IPS-18a (cell line): ENCODE data around the gene TSLP.

Experiments used
- H3K27ac ChIP-seq: one replicate; pipeline ENCODE4 v1.5.1; 2013; ENCODE audit warnings: low read length
- H3K27me3 ChIP-seq: one replicate; pipeline ENCODE4 v1.6.1; 2013; ENCODE audit warnings: mild to moderate bottlenecking, low read length; ENCODE audit not compliant: control insufficient read depth, insufficient read depth
- H3K36me3 ChIP-seq: one replicate; pipeline ENCODE4 v1.6.1; 2013; ENCODE audit warnings: low read depth, low read length; ENCODE audit not compliant: control insufficient read depth
- H3K4me1 ChIP-seq: one replicate; pipeline ENCODE4 v1.6.1; 2013; ENCODE audit warnings: low read depth, low read length; ENCODE audit not compliant: control insufficient read depth
- H3K4me3 ChIP-seq: one replicate; pipeline ENCODE4 v1.5.1; 2013; ENCODE audit warnings: low read length
- H3K9ac ChIP-seq: one replicate; pipeline ENCODE4 v1.6.1; 2013; ENCODE audit warnings: mild to moderate bottlenecking, low read length, moderate library complexity
- H3K9me3 ChIP-seq: one replicate; pipeline ENCODE4 v1.6.1; 2013; ENCODE audit warnings: low read depth, low read length; ENCODE audit not compliant: control insufficient read depth

TSLP gene

GRCh38 chr5:111070272-111071134 lies 1.0 kb upstream of the TSLP start:
- peaks cover 77% of the 10 kb centered on the region for H3K27me3 ChIP-seq
- H3K4me3 ChIP-seq = peak overlapping the region; percentile 66

GRCh38 chr5:111072949-111073682 lies 1.6 kb downstream of the TSLP start:
- H3K9me3 ChIP-seq = no peaks in the 10 kb centered on the region
- peaks cover 73% of the 10 kb centered on the region for H3K27me3 ChIP-seq
- H3K4me3 ChIP-seq = peak overlapping the region; percentile 83
- no peaks in the 10 kb centered on the region for H3K36me3 ChIP-seq
- H3K4me1 ChIP-seq = peaks cover 5% of the 10 kb centered on the region
- H3K9ac ChIP-seq = peak overlapping the region; percentile 29
- H3K27ac ChIP-seq = no peak overlapping the region

More at GRCh38 chr5:111070272-111071134, 1.0 kb upstream of the TSLP start:
- peaks cover 5% of the 10 kb centered on the region for H3K4me1 ChIP-seq
- no peak overlapping the region for H3K27ac ChIP-seq
- H3K36me3 ChIP-seq = no peaks in the 10 kb centered on the region
- no peak overlapping the region for H3K9ac ChIP-seq
- H3K9me3 ChIP-seq = no peaks in the 10 kb centered on the region

- Histone ChIP-seq H3K9me3 (no peaks in the 10 kb centered on the region), H3K36me3 (no peaks in the 10 kb centered on the region), H3K4me3 (peak overlapping the region; percentile 83), H3K27me3 (peaks cover 62% of the 10 kb centered on the region), H3K9ac (no peak overlapping the region), H3K4me1 (peaks cover 5% of the 10 kb centered on the region), H3K27ac (no peak overlapping the region)
These were observed 2.7 kb downstream of the TSLP start for GRCh38 chr5:111074244-111074643.

DNA sequence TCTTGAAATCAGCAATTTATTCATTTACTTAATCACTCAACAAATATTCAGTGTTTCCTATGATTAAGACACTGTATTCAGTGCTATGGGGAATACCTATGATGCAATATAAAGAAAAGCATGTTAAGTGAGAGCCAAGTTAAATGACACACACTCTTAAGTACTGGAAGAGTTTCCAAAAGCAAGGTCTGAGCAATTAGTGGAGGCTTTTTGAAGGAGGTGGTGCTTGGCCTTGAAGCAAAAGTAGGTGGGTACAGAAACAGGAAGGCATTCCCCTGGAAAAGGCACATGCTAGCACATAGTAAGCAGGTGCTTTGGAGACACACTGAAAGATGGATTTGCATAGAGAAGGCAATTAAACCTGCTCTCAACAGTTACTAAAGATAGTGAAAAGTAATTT lies 4.0 kb downstream of the TSLP start:
- Histone ChIP-seq H3K27me3 (peaks cover 49% of the 10 kb centered on the region), H3K4me3 (no peak overlapping the region), H3K27ac (no peak overlapping the region), H3K4me1 (peaks cover 5% of the 10 kb centered on the region), H3K9ac (no peak overlapping the region), H3K9me3 (no peaks in the 10 kb centered on the region), H3K36me3 (no peaks in the 10 kb centered on the region)

DNA sequence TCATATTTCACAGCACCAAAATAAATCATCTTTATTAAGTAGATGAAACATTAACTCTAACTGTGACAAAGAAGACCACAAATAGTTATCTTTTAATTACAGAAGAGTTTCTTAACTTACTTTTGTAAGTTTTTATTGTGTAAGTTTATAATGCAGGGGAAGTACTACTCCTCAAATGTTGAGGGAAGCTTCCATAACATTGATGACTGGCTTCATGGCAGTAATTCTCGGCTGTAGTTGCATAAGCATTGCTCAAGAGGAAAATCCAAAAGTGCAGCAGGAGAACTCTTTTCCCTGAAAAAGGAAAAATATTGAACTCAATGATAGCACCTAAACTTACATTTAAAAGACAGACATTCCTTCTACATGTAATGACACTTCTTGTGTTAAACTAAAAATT lies 4.6 kb downstream of the TSLP start:
- Histone ChIP-seq H3K36me3 (no peaks in the 10 kb centered on the region), H3K27ac (no peak overlapping the region), H3K9ac (no peak overlapping the region), H3K4me3 (no peak overlapping the region), H3K9me3 (no peaks in the 10 kb centered on the region), H3K4me1 (peaks cover 5% of the 10 kb centered on the region), H3K27me3 (peaks cover 43% of the 10 kb centered on the region)

DNA sequence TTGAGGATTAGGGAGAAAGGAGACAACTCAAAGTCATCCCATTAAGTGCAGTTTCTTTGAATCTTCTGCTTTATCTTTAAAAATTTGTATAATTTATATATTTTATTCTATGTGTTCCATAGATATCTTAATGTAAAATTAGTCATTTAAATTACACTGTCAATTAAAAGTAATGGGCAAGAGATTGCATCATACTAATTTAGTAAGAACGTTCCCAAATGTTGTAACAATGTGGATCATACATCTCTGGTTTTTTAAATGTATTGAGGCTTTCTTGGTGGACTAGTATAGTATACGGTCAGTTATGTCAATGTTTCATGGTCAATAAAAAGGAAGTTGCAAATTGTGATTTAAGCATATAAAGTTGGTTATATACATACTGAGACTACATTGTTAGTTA lies 6.2 kb downstream of the TSLP start:
- no peak overlapping the region for H3K27ac ChIP-seq
- no peaks in the 10 kb centered on the region for H3K36me3 ChIP-seq
- no peak overlapping the region for H3K9ac ChIP-seq
- H3K4me3 ChIP-seq = no peak overlapping the region
- no peaks in the 10 kb centered on the region for H3K9me3 ChIP-seq
- H3K4me1 ChIP-seq = peaks cover 5% of the 10 kb centered on the region
- peaks cover 27% of the 10 kb centered on the region for H3K27me3 ChIP-seq

DNA sequence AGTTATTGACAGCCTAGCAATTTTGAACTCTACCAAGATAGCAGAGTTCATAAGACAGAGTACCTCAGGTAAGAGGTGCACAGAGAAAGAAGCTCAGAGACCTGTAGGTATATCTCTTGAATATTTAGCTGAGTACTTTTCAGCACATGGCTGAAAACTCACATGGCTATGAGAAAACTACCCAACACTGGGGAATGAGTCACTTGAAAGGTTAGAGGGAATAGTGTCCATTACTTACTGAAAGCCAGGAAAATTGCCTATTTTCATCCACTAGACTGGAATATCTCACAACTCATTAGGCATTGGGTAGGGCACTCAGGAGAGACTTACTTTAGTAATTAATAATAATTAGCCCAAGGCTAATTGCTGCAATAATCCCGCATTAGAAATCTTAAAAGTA lies 8.3 kb downstream of the TSLP start:
- Histone ChIP-seq H3K9ac (no peak overlapping the region), H3K4me3 (no peak overlapping the region), H3K4me1 (no peaks in the 10 kb centered on the region), H3K27ac (no peak overlapping the region), H3K27me3 (peaks cover 6% of the 10 kb centered on the region), H3K36me3 (no peaks in the 10 kb centered on the region), H3K9me3 (no peaks in the 10 kb centered on the region)

DNA sequence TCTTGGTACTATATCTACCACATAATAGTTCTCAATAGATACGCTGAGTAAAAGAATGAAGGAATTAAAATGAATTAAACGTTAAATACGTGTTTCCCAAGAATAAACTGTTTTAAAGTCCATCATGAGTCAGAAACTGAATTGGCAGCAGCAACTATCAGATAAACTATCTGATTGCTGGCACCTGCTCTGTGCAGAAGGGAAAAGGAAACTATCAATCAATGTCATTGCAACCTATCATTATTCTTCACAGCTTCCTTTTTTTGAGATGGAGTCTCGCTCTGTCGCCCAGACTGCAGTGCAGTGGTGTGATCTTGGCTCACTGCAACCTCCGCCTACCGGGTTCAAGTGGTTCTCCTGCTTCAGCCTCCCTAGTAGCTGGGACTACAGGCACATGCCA lies 11.8 kb downstream of the TSLP start:
- no peaks in the 10 kb centered on the region for H3K4me1 ChIP-seq
- H3K27ac ChIP-seq = no peak overlapping the region
- H3K9ac ChIP-seq = no peak overlapping the region
- H3K36me3 ChIP-seq = no peaks in the 10 kb centered on the region
- H3K27me3 ChIP-seq = no peaks in the 10 kb centered on the region
- no peaks in the 10 kb centered on the region for H3K9me3 ChIP-seq
- no peak overlapping the region for H3K4me3 ChIP-seq

DNA sequence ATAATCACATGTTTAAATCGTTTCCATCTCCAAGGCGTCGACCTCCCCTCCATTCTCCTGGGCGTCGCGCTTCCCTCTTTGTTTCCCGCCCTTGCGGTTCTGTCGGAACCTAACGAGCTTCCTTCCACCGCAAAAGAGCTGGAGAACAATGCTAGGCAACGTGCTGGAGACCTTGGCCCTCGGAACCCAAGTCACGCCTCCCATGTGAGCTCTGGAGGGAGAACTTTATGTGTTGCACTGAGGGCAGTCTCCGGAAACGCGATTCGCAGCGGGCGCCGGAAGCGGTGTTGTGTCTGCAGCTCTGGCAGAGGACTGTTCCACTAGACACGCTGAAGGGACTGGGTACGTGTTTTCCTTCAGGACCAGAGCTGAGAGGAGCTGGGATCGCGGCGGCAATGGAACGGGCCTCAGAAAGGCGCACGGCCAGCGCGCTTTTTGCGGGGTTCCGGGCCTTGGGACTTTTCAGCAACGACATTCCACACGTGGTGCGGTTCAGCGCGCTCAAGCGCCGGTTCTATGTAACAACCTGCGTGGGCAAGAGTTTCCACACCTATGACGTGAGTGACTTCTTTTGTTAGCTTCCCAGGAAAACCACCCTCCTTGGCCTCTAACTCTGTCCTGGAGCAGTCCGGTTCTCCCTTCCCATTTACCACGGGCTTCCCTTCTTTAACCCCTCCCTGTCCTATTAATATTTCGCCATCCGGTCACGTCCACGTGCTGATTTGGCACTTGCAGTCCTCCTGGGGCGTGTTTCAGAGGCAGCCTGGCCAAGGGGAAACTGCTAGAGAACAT lies 20.7 kb downstream of the TSLP start, which contains the start of gene WDR36:
Gene WDR36, plus strand, starts transcription at position 287 of the 792 bp plus-strand sequence. Its CDS starts 109 bp downstream, at position 396.
- H3K4me3 ChIP-seq = peak within 1 kb of the TSS; percentile 100
- H3K4me1 ChIP-seq = peaks cover 9% of the 10 kb centered on the region
- H3K27me3 ChIP-seq = peaks cover 11% of the 10 kb centered on the region
- peak within 1 kb of the TSS; percentile 94 for H3K9ac ChIP-seq
- H3K36me3 ChIP-seq = peaks cover 21% of the 10 kb centered on the region
- no peaks in the 10 kb centered on the region for H3K9me3 ChIP-seq
- peak within 1 kb of the TSS; percentile 85 for H3K27ac ChIP-seq

- Histone ChIP-seq H3K27me3 (peaks cover 10% of the 10 kb centered on the region), H3K9me3 (no peaks in the 10 kb centered on the region), H3K36me3 (peaks cover 54% of the 10 kb centered on the region), H3K9ac (no peak overlapping the region), H3K4me3 (no peak overlapping the region), H3K4me1 (peaks cover 9% of the 10 kb centered on the region), H3K27ac (no peak overlapping the region)
These were observed 24.5 kb downstream of the TSLP start for GRCh38 chr5:111095982-111096381.
